Measurements from ENCODE around the gene ADAMTS6.

DNA sequence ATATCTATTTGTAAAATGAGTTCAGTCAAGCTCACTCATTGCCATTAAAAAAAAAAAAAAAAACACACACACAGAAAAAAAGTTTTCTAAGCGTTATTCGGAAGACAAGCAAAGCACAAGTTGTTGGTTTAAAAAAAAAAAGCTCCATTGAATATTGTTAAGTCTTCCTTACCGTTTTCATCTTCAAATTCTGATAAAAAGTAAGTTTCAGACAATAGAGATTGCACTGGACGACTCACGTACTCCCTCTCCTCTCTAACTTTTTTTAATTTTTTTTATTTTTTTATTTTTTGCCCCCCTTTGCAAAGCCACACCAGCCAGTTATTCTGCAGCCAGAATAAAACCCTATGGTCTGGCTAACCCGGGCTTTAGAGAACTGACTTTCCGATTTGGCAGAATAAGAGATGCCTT, 544 bp downstream of the ADAMTS6 start:
- TF ChIP-seq TAF1 (IDR thresholded peaks at IDR 0.05; ENCODE audit: borderline replicate concordance, low read depth, low read length) (no peak), POLR2AphosphoS5 (IDR thresholded peaks at IDR 0.05; ENCODE audit: low read depth, low read length) (no peak), POLR2A (IDR thresholded peaks at IDR 0.05; ENCODE audit: low read depth, low read length) (no peak)

All from GM12892 (cell line).